HepG2 (cell line): ENCODE results near the gene PLXNB2. TPM values are rescaled to one million over a fixed set of nuclear protein-coding genes. Genes with fewer than 3 reads are reported as not detected.

Source experiments
- BATF2 ChIP-seq: sonication (generic); formaldehyde crosslinking; IDR thresholded peaks from 2 replicates; pipeline ENCODE4 v1.8.0; 2022; ENCODE audit warnings: mild to moderate bottlenecking, missing genetic modification reagents, moderate library complexity
- GTF3A ChIP-seq: sonication (generic); formaldehyde crosslinking; conservative IDR thresholded peaks from 2 replicates; pipeline ENCODE4 v1.4.0; 2020; ENCODE audit warnings: mild to moderate bottlenecking, missing genetic modification reagents
- MIER2 ChIP-seq: IDR thresholded peaks from 2 replicates; pipeline ENCODE4 v1.6.1; 2016; ENCODE audit warnings: missing biosample characterization, missing genetic modification reagents
- NPAS2 ChIP-seq: sonication (generic); formaldehyde crosslinking; IDR thresholded peaks from 2 replicates; pipeline ENCODE4 v1.8.0; 2022; ENCODE audit warnings: mild to moderate bottlenecking, missing genetic modification reagents, borderline replicate concordance
- SATB2 ChIP-seq: sonication (generic); formaldehyde crosslinking; IDR thresholded peaks from 2 replicates; pipeline ENCODE4 v1.5.0; 2020; ENCODE audit warnings: missing genetic modification reagents
- SNAPC4 ChIP-seq: sonication (generic); formaldehyde crosslinking; IDR thresholded peaks from 2 replicates; pipeline ENCODE4 v1.4.0; 2020; ENCODE audit warnings: mild to moderate bottlenecking, missing genetic modification reagents
- SP140L ChIP-seq: sonication (generic); formaldehyde crosslinking; IDR thresholded peaks from 2 replicates; pipeline ENCODE4 v1.4.0; 2020; ENCODE audit warnings: missing genetic modification reagents, borderline replicate concordance
- STAT5B ChIP-seq: sonication (generic); formaldehyde crosslinking; IDR thresholded peaks from 2 replicates; pipeline ENCODE4 v1.4.0; 2020; ENCODE audit warnings: missing genetic modification reagents
- TRAFD1 ChIP-seq: sonication (generic); formaldehyde crosslinking; IDR thresholded peaks from 2 replicates; pipeline ENCODE4 v1.5.1; 2020; ENCODE audit warnings: missing genetic modification reagents, mild to moderate bottlenecking, borderline replicate concordance
- TRIM22 ChIP-seq: fragments of 450-650 bp; IDR thresholded peaks from 2 replicates; pipeline ENCODE4 v1.6.1; 2017
- ZFYVE20 ChIP-seq: sonication (generic); formaldehyde crosslinking; IDR thresholded peaks from 2 replicates; pipeline ENCODE4 v1.8.0; 2023; ENCODE audit warnings: low read depth, mild to moderate bottlenecking, moderate library complexity, missing genetic modification reagents, borderline replicate concordance
- ZMYM4 ChIP-seq: sonication (generic); formaldehyde crosslinking; IDR thresholded peaks from 2 replicates; pipeline ENCODE4 v1.8.1; 2023; ENCODE audit warnings: mild to moderate bottlenecking, missing genetic modification reagents
- ZNF180 ChIP-seq: sonication (generic); formaldehyde crosslinking; IDR thresholded peaks from 2 replicates; pipeline ENCODE4 v1.4.0; 2020; ENCODE audit warnings: low read depth, missing genetic modification reagents, borderline replicate concordance
- ZNF264 ChIP-seq: sonication (generic); formaldehyde crosslinking; IDR thresholded peaks from 2 replicates; pipeline ENCODE4 v1.4.0; 2020; ENCODE audit warnings: missing genetic modification reagents
- ZNF432 ChIP-seq: sonication (generic); formaldehyde crosslinking; IDR thresholded peaks from 2 replicates; pipeline ENCODE4 v1.5.0; 2020; ENCODE audit warnings: missing genetic modification reagents, mild to moderate bottlenecking, borderline replicate concordance
- ZNF562 ChIP-seq: sonication (generic); formaldehyde crosslinking; IDR thresholded peaks from 2 replicates; pipeline ENCODE4 v1.8.0; 2022; ENCODE audit warnings: missing genetic modification reagents, borderline replicate concordance
- ZNF674 ChIP-seq: sonication (generic); formaldehyde crosslinking; IDR thresholded peaks from 2 replicates; pipeline ENCODE4 v1.5.0; 2020; ENCODE audit warnings: low read depth, mild to moderate bottlenecking, missing genetic modification reagents
- ZNF782 ChIP-seq: sonication (generic); formaldehyde crosslinking; IDR thresholded peaks from 2 replicates; pipeline ENCODE4 v1.4.0; 2020; ENCODE audit warnings: missing genetic modification reagents, mild to moderate bottlenecking, borderline replicate concordance
- polyA plus RNA-seq, 8 experiments: library from polyadenylated mRNA; depleted of rRNA in 3 of 8; stranded (reverse) in 7 of 8; unstranded in 1 of 8; fragments of >200 nt; fragmentation: Illumina TruSeq in 4 of 8; extraction: Trizol in 4 of 8; gene quantifications; 2 replicates each; pipeline versions ENCODE4 v1.2.1 to v1.2.3, GENCODE V29; 2011 to 2016; ENCODE audit warnings: low read depth in 4 of 8, missing spikeins in 1 of 8, mixed read lengths in 1 of 8; ENCODE audit not compliant: insufficient read depth in 1 of 8
- total RNA-seq, 5 experiments: library from RNA; depleted of rRNA; stranded (reverse); fragments of >200 nt; fragmentation: Illumina TruSeq; extraction: Trizol; gene quantifications; 2 replicates each; pipeline ENCODE4 v1.2.3, GENCODE V29; 2016; ENCODE audit warnings: low read depth in 1 of 5

The PLXNB2 gene
- total and polyA plus RNA-seq, 2 of the 13 experiments (the other 11 are each of a cell fraction or from before 2014, with no cell fraction given): 32.6 to 68.9 TPM

GRCh38 chr22:50307890-50308596 lies 597 bp upstream of the PLXNB2 start (continued):
- TF ChIP-seq SNAPC4 (no peak), ZNF562 (CRISPR knock-in tag) (no peak), BATF2 (CRISPR knock-in tag) (no peak), ZFYVE20 (CRISPR knock-in tag) (no peak), SP140L (no peak), ZNF674 (CRISPR knock-in tag) (no peak), STAT5B (CRISPR knock-in tag) (no peak), ZNF264 (CRISPR knock-in tag) (no peak), TRIM22 (no peak), NPAS2 (CRISPR knock-in tag) (no peak), SATB2 (CRISPR knock-in tag) (0 out of 2 replicates have a peak, but pooled peaks have one; percentile 35), TRAFD1 (CRISPR knock-in tag) (no peak), MIER2 (CRISPR knock-in tag) (no peak), ZMYM4 (CRISPR knock-in tag) (no peak), ZNF432 (CRISPR knock-in tag) (no peak), GTF3A (CRISPR knock-in tag) (no peak), ZNF180 (CRISPR knock-in tag) (no peak), ZNF782 (CRISPR knock-in tag) (no peak)
